Measurements from ENCODE around the gene ZBED6. TPM values are rescaled to one million over a fixed set of nuclear protein-coding genes. Genes with fewer than 3 reads are reported as not detected.

The ZBED6 gene
- polyA plus RNA-seq, 1 of the 3 experiments (the other 2 are of a cell fraction) = 2.5 TPM

GRCh38 chr1:203807196-203807595, 11.8 kb downstream of the ZBED6 start:
- H3K27me3 ChIP-seq (ENCODE audit: insufficient read depth) = no peaks in the 10 kb centered on the region
- POLR2A ChIA-PET = interaction anchor here (0.6 kb wide), 2 partner anchors 16 to 31 kb away, joined by 3 read pairs; no protein-coding TSS in a partner anchor
- no peak overlapping the region for H3K4me3 ChIP-seq (ENCODE audit: low read depth in 2 of 2, low read length in 1 of 2)
- H3K4me1 ChIP-seq (ENCODE audit: control insufficient read depth in 1 of 2, insufficient read depth in 2 of 2, low read depth in 1 of 2, low read length in 1 of 2) = peaks cover 0 to 16% of the 10 kb centered on the region in 2 experiments; a peak in 3 of 4 replicates
- TF ChIP-seq, protein P1, sequence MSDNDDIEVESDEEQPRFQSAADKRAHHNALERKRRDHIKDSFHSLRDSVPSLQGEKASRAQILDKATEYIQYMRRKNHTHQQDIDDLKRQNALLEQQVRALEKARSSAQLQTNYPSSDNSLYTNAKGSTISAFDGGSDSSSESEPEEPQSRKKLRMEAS (IDR thresholded peaks at IDR 0.05; ENCODE audit: low read depth) = no peak
- TF ChIP-seq TAF1 (IDR thresholded peaks at IDR 0.05; ENCODE audit: borderline replicate concordance, low read depth, low read length) (no peak), JUND (IDR thresholded peaks at IDR 0.05) (0 out of 2 replicates have a peak, but pooled peaks have one; percentile 25), FOSL2 (IDR thresholded peaks at IDR 0.05; ENCODE audit: borderline replicate concordance, low read depth) (peak; percentile 43; the same call in 1 of the 2 replicates), EP300 (IDR thresholded peaks at IDR 0.05; ENCODE audit: borderline replicate concordance in 1 of 2, low read depth in 1 of 2, low read length in 1 of 2) (no peak), NRF1 (IDR thresholded peaks at IDR 0.05; ENCODE audit: low read depth, low read length) (no peak), YY1 (IDR thresholded peaks at IDR 0.05; ENCODE audit: low read depth) (no peak), FOXM1 (IDR thresholded peaks at IDR 0.05; ENCODE audit: low read depth) (no peak), CHD2 (IDR thresholded peaks at IDR 0.05; ENCODE audit: low read length, partially characterized antibody) (no peak), USF2 (IDR thresholded peaks at IDR 0.05; ENCODE audit: borderline replicate concordance, low read depth, low read length) (no peak)
- no peaks in the 10 kb centered on the region for H3K9me2 ChIP-seq
- 78% methylated on average over 2 of the region's 2 CpGs for WGBS (ENCODE audit: low lambda C conversion rate)
- peaks cover 99% of the 10 kb centered on the region for H4K20me1 ChIP-seq (ENCODE audit: insufficient read depth)
- H3F3A ChIP-seq (replicated peaks; ENCODE audit: insufficient read depth) = peaks cover 31% of the 10 kb centered on the region
- no peaks in the 10 kb centered on the region for H3K9me3 ChIP-seq
- peak overlapping the region in 1 of 2 experiments; percentile 57; a peak in 2 of 4 replicates for H3K27ac ChIP-seq (ENCODE audit: low read depth in 2 of 2, low read length in 1 of 2)
- no peak overlapping the region for H3K4me2 ChIP-seq
- peaks cover 12 to 86% of the 10 kb centered on the region in 2 experiments for H3K36me3 ChIP-seq (replicated peaks in 1 of 2; ENCODE audit: control insufficient read depth in 1 of 2, insufficient read depth in 2 of 2, low read length in 1 of 2)
- CTCF ChIA-PET = interaction anchor here (0.9 kb wide), 1 partner anchor 11 kb away, joined by 3 read pairs; no protein-coding TSS in a partner anchor
- peaks cover 100% of the 10 kb centered on the region for H3K79me2 ChIP-seq (ENCODE audit: insufficient read depth)
- DNase-seq = no peak
- no peak overlapping the region for H3K9ac ChIP-seq
- H2AFZ ChIP-seq (ENCODE audit: low read depth) = no peak overlapping the region

- Histone ChIP-seq H3F3A (replicated peaks; ENCODE audit: insufficient read depth) (peaks cover 10% of the 10 kb centered on the region), H4K20me1 (ENCODE audit: insufficient read depth) (peaks cover 86% of the 10 kb centered on the region), H3K79me2 (ENCODE audit: insufficient read depth) (peaks cover 100% of the 10 kb centered on the region), H3K27ac (ENCODE audit: low read depth in 2 of 2, low read length in 1 of 2) (no peak overlapping the region), H3K4me2 (no peak overlapping the region), H3K4me3 (ENCODE audit: low read depth in 2 of 2, low read length in 1 of 2) (no peak overlapping the region), H3K36me3 (replicated peaks in 1 of 2; ENCODE audit: control insufficient read depth in 1 of 2, insufficient read depth in 2 of 2, low read length in 1 of 2) (peaks cover 26 to 88% of the 10 kb centered on the region in 2 experiments), H3K27me3 (ENCODE audit: insufficient read depth) (no peaks in the 10 kb centered on the region), H3K9me2 (no peaks in the 10 kb centered on the region), H2AFZ (ENCODE audit: low read depth) (no peak overlapping the region), H3K4me1 (ENCODE audit: control insufficient read depth in 1 of 2, insufficient read depth in 2 of 2, low read depth in 1 of 2, low read length in 1 of 2) (no peaks in the 10 kb centered on the region), H3K9me3 (no peaks in the 10 kb centered on the region), H3K9ac (no peak overlapping the region)
- 98% methylated on average over 2 of the region's 2 CpGs for WGBS (ENCODE audit: low lambda C conversion rate)
- TF ChIP-seq PBX3 (IDR thresholded peaks at IDR 0.05) (no peak), EZH2phosphoT487 (IDR thresholded peaks at IDR 0.05; ENCODE audit: borderline replicate concordance, low read depth) (no peak), RAD21 (IDR thresholded peaks at IDR 0.05; ENCODE audit: low read length) (no peak), GABPA (IDR thresholded peaks at IDR 0.05; ENCODE audit: low read depth) (no peak), NRF1 (IDR thresholded peaks at IDR 0.05; ENCODE audit: low read depth, low read length) (no peak)
- TF ChIP-seq, protein P2, sequence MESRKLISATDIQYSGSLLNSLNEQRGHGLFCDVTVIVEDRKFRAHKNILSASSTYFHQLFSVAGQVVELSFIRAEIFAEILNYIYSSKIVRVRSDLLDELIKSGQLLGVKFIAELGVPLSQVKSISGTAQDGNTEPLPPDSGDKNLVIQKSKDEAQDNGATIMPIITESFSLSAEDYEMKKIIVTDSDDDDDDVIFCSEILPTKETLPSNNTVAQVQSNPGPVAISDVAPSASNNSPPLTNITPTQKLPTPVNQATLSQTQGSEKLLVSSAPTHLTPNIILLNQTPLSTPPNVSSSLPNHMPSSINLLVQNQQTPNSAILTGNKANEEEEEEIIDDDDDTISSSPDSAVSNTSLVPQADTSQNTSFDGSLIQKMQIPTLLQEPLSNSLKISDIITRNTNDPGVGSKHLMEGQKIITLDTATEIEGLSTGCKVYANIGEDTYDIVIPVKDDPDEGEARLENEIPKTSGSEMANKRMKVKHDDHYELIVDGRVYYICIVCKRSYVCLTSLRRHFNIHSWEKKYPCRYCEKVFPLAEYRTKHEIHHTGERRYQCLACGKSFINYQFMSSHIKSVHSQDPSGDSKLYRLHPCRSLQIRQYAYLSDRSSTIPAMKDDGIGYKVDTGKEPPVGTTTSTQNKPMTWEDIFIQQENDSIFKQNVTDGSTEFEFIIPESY (IDR thresholded peaks at IDR 0.05; ENCODE audit: borderline replicate concordance, low read depth) = no peak
- CTCF ChIA-PET = no interaction called here
- DNase-seq = no peak
- POLR2A ChIA-PET = no interaction called here
These were observed 18.3 kb downstream of the ZBED6 start for GRCh38 chr1:203813581-203814341.

Measured in SK-N-SH (cell line).